SK-N-SH (cell line): ENCODE data around the gene ZHX3.

ENCODE experiments used
- FOSL2 ChIP-seq: IDR thresholded peaks from 2 replicates; pipeline ENCODE4 v1.4.0; 2012; ENCODE audit warnings: low read depth, mild to moderate bottlenecking, moderate library complexity, borderline replicate concordance
- POLR2AphosphoS5 ChIP-seq: IDR thresholded peaks from 2 replicates; pipeline ENCODE4 v1.6.1; 2012; ENCODE audit warnings: low read depth, low read length
- TAF1 ChIP-seq: IDR thresholded peaks from 2 replicates; pipeline ENCODE4 v1.6.1; 2012; ENCODE audit warnings: low read depth, mild to moderate bottlenecking, low read length, moderate library complexity, borderline replicate concordance
- TCF12 ChIP-seq: IDR thresholded peaks from 2 replicates; pipeline ENCODE4 v1.4.0; 2012
- TEAD4 ChIP-seq: IDR thresholded peaks from 2 replicates; pipeline ENCODE4 v1.4.0; 2012; ENCODE audit warnings: mild to moderate bottlenecking, borderline replicate concordance; ENCODE audit not compliant: insufficient read depth
- TF ChIP-seq, protein P1 (sequence below): fragments of 200-600 bp; sonication (generic); IDR thresholded peaks from 2 replicates; pipeline ENCODE4 v1.6.1; 2017; ENCODE audit warnings: antibody characterized with exemption, mild to moderate bottlenecking, moderate library complexity
- TF ChIP-seq, protein P2 (sequence below): fragments of 150-350 bp; IDR thresholded peaks from 2 replicates; pipeline ENCODE4 v1.6.1; 2017; ENCODE audit warnings: antibody characterized with exemption, low read length, low read depth, borderline replicate concordance

DNA sequence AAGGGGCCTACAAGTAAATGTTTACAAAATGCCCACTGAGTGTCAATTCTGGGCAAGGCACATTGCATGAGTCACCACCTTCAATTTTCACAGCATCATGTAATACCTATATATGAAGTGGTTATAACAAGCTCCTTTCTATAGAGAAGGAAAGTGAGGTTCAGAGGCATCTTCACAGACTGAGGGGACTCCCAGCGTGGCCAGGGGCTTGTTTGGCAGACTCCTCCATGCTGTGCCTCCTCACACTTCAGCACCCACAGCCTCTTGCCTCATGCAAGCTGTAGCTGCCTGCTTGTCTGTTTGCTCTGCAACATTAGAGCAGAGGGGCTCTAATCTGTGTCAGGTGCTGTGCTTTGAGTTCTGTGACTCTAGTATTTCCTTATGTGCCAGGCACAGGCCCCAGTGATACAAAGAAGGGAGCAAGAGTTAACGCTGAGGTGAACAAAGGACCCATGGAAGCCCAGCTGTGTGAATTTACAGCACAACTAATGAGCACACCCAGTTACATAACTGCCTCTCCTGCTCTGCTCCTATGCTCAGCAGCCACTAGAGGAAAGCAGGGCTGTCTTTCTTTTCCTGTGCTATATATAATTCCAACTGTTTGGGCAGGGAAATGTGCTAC is 72.3 kb downstream of the ZHX3 start:
- TF ChIP-seq TEAD4 (no peak), TCF12 (no peak), FOSL2 (no peak), POLR2AphosphoS5 (no peak), TAF1 (no peak)
- TF ChIP-seq, protein P1, sequence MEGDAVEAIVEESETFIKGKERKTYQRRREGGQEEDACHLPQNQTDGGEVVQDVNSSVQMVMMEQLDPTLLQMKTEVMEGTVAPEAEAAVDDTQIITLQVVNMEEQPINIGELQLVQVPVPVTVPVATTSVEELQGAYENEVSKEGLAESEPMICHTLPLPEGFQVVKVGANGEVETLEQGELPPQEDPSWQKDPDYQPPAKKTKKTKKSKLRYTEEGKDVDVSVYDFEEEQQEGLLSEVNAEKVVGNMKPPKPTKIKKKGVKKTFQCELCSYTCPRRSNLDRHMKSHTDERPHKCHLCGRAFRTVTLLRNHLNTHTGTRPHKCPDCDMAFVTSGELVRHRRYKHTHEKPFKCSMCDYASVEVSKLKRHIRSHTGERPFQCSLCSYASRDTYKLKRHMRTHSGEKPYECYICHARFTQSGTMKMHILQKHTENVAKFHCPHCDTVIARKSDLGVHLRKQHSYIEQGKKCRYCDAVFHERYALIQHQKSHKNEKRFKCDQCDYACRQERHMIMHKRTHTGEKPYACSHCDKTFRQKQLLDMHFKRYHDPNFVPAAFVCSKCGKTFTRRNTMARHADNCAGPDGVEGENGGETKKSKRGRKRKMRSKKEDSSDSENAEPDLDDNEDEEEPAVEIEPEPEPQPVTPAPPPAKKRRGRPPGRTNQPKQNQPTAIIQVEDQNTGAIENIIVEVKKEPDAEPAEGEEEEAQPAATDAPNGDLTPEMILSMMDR = no peak
- TF ChIP-seq, protein P2, sequence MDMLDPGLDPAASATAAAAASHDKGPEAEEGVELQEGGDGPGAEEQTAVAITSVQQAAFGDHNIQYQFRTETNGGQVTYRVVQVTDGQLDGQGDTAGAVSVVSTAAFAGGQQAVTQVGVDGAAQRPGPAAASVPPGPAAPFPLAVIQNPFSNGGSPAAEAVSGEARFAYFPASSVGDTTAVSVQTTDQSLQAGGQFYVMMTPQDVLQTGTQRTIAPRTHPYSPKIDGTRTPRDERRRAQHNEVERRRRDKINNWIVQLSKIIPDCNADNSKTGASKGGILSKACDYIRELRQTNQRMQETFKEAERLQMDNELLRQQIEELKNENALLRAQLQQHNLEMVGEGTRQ = no peak
